NT2/D1 (cell line): ENCODE results near the gene PHYKPL.
"Not testable (repeated sequence)": the region's sequence is repeated elsewhere in the genome, so short reads cannot be mapped to it uniquely, and the experiment has no call there.

Experiments
- DNase-seq: peaks from one replicate; pipeline ENCODE4 v3.0.0-alpha.2; 2011; ENCODE audit warnings: low read depth, low spot score
- H3K27me3 ChIP-seq: 2 replicates; pipeline ENCODE4 v1.6.0; 2011; ENCODE audit warnings: mild to moderate bottlenecking; ENCODE audit not compliant: insufficient read length, insufficient read depth
- H3K36me3 ChIP-seq: 2 replicates; pipeline ENCODE4 v1.6.1; 2011; ENCODE audit warnings: mild to moderate bottlenecking, low read length, mixed read lengths; ENCODE audit not compliant: insufficient read depth, insufficient read length
- H3K4me1 ChIP-seq: 2 replicates; pipeline ENCODE4 v1.5.1; 2011; ENCODE audit not compliant: insufficient read depth, insufficient read length
- H3K4me3 ChIP-seq: 2 replicates; pipeline ENCODE4 v1.5.1; 2011; ENCODE audit warnings: low read depth; ENCODE audit not compliant: insufficient read length
- H3K9ac ChIP-seq: 2 replicates; pipeline ENCODE4 v1.6.0; 2011; ENCODE audit warnings: low read depth; ENCODE audit not compliant: insufficient read length
- H3K9me3 ChIP-seq: 2 replicates; pipeline ENCODE4 v1.5.1; 2011; ENCODE audit warnings: mild to moderate bottlenecking, low read length; ENCODE audit not compliant: insufficient read depth
- SUZ12 ChIP-seq: IDR thresholded peaks from 2 replicates; pipeline ENCODE4 v1.6.1; 2011; ENCODE audit not compliant: insufficient read length, insufficient read depth; ENCODE audit errors: extremely low read depth
- YY1 ChIP-seq: IDR thresholded peaks from 2 replicates; pipeline ENCODE4 v1.6.1; 2011; ENCODE audit not compliant: insufficient read length, insufficient read depth
- ZNF274 ChIP-seq: IDR thresholded peaks from 2 replicates; pipeline ENCODE4 v1.6.1; 2011; ENCODE audit warnings: mild to moderate bottlenecking, low read depth, low read length

Gene PHYKPL

GRCh38 chr5:178264044-178264443, 31.4 kb upstream of the PHYKPL start:
- TF ChIP-seq YY1 = no peak
- no peak for TF ChIP-seq ZNF274
- Histone ChIP-seq H3K4me1 (no peaks in the 10 kb centered on the region), H3K36me3 (no peaks in the 10 kb centered on the region), H3K4me3 (no peak overlapping the region), H3K9ac (no peak overlapping the region), H3K27me3 (peaks cover 12% of the 10 kb centered on the region), H3K9me3 (no peaks in the 10 kb centered on the region)
- no peak for DNase-seq

- no peak for DNase-seq
- TF ChIP-seq ZNF274 (no peak), YY1 (no peak), SUZ12 (no peak)
- Histone ChIP-seq H3K9ac (no peak overlapping the region), H3K27me3 (peaks cover 12% of the 10 kb centered on the region), H3K9me3 (no peaks in the 10 kb centered on the region), H3K4me3 (no peak overlapping the region), H3K36me3 (no peaks in the 10 kb centered on the region), H3K4me1 (no peaks in the 10 kb centered on the region)
These were observed 29.3 kb upstream of the PHYKPL start for GRCh38 chr5:178261666-178262600.

GRCh38 chr5:178259623-178260536, 27.3 kb upstream of the PHYKPL start:
- Histone ChIP-seq H3K36me3 (no peaks in the 10 kb centered on the region), H3K9ac (no peak overlapping the region), H3K9me3 (no peaks in the 10 kb centered on the region), H3K4me3 (no peak overlapping the region), H3K4me1 (peaks cover 6% of the 10 kb centered on the region), H3K27me3 (peaks cover 12% of the 10 kb centered on the region)
- no peak for DNase-seq
- TF ChIP-seq ZNF274 (no peak), YY1 (no peak), SUZ12 (no peak)

GRCh38 chr5:178257650-178258049, 25.0 kb upstream of the PHYKPL start:
- H3K4me1 ChIP-seq = peaks cover 6% of the 10 kb centered on the region
- peaks cover 4% of the 10 kb centered on the region for H3K27me3 ChIP-seq
- no peak overlapping the region for H3K9ac ChIP-seq
- H3K4me3 ChIP-seq = no peak overlapping the region
- TF ChIP-seq ZNF274 (no peak), SUZ12 (no peak), YY1 (no peak)
- no peaks in the 10 kb centered on the region for H3K9me3 ChIP-seq
- H3K36me3 ChIP-seq = no peaks in the 10 kb centered on the region
- DNase-seq = no peak

- H3K9me3 ChIP-seq = no peaks in the 10 kb centered on the region
- peaks cover 6% of the 10 kb centered on the region for H3K4me1 ChIP-seq
- TF ChIP-seq SUZ12 (no peak), ZNF274 (no peak), YY1 (no peak)
- no peak overlapping the region for H3K9ac ChIP-seq
- no peak overlapping the region for H3K4me3 ChIP-seq
- DNase-seq = no peak
- H3K36me3 ChIP-seq = no peaks in the 10 kb centered on the region
- H3K27me3 ChIP-seq = no peaks in the 10 kb centered on the region
These were observed 24.1 kb upstream of the PHYKPL start for GRCh38 chr5:178256746-178257145.

- not testable (repeated sequence) for DNase-seq, H3K4me1 ChIP-seq, H3K9ac ChIP-seq, H3K27me3 ChIP-seq, H3K4me3 ChIP-seq, H3K36me3 ChIP-seq, H3K9me3 ChIP-seq
These were observed 21.0 kb upstream of the PHYKPL start for GRCh38 chr5:178253632-178254031.

- no peak for DNase-seq
- Histone ChIP-seq H3K4me1 (peaks cover 8% of the 10 kb centered on the region), H3K36me3 (no peaks in the 10 kb centered on the region), H3K4me3 (no peak overlapping the region), H3K9me3 (no peaks in the 10 kb centered on the region), H3K9ac (no peak overlapping the region), H3K27me3 (no peaks in the 10 kb centered on the region)
- no peak for TF ChIP-seq YY1
- TF ChIP-seq SUZ12 = no peak
- no peak for TF ChIP-seq ZNF274
These were observed 19.7 kb upstream of the PHYKPL start for GRCh38 chr5:178252258-178252657.
